ENCODE data around the gene SIRT6.
"Not testable (repeated sequence)": the region's sequence is repeated elsewhere in the genome, so short reads cannot be mapped to it uniquely, and the experiment has no call there.

Gene SIRT6

DNA sequence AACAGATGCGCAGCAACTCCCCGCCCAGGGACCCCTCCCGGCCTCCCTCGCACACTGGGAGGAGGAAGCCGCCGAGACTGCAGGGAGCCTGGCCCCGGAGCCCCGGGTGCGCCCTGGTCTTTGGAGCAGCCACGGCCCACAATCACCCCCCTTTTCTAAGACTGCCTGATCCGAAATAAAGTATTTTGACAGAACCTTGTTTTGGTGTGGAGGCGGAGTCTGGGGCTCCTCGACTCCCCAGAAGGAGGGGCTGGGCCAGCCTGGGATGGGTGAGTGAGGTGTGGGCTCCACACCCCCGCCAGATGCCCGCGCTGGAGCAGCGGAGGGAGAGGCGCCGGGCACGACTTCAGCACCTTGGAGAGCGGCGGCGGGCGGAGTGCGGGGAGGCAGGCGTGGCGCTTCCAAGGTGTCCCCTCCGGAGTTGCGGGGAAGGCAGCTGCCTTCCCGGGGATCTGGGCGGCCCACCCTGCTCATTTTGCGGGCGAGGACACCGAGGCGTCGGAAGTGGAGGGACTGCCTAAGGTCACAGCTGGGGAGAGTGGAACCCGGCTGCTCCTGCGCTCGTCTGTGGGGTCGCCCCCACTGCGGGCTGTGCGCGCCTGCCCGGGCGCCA lies 9.4 kb downstream of the SIRT6 start:
- Histone ChIP-seq H3K4me1 (ENCODE audit: control insufficient read depth, low read depth, low read length) (no peaks in the 10 kb centered on the region), H3K27ac (ENCODE audit: low read length) (no peak overlapping the region), H3K36me3 (ENCODE audit: control insufficient read depth, low read depth, low read length) (no peaks in the 10 kb centered on the region), H3K27me3 (ENCODE audit: control insufficient read depth, insufficient read depth, low read length) (peaks cover 25% of the 10 kb centered on the region), H3K4me3 (ENCODE audit: low read length) (no peak overlapping the region), H3K9ac (ENCODE audit: low read length) (no peak overlapping the region), H3K9me3 (ENCODE audit: control insufficient read depth, low read depth, low read length) (no peaks in the 10 kb centered on the region)

DNA sequence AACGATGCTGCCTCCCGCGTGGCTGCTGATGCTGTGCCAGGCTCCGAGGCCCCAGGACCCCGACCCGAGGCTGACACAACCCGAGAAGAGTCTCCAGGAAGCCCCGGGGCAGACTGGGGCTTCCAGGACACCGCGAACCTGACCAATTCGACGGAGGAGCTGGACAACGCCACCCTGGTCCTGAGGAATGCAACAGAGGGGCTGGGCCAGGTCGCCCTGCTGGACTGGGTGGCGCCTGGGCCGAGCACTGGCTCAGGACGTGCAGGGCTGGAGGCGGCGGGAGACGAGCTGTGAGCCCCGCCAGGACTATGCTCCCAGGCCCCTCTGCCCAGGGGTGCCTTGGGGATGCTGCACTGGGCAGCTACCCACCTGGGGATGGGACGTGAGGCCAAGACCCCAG lies 10.7 kb downstream of the SIRT6 start:
- Histone ChIP-seq H3K36me3 (ENCODE audit: control insufficient read depth, low read depth, low read length) (no peaks in the 10 kb centered on the region), H3K27me3 (ENCODE audit: control insufficient read depth, insufficient read depth, low read length) (peaks cover 25% of the 10 kb centered on the region), H3K9ac (ENCODE audit: low read length) (no peak overlapping the region), H3K4me1 (ENCODE audit: control insufficient read depth, low read depth, low read length) (no peaks in the 10 kb centered on the region), H3K4me3 (ENCODE audit: low read length) (no peak overlapping the region), H3K27ac (ENCODE audit: low read length) (no peak overlapping the region), H3K9me3 (ENCODE audit: control insufficient read depth, low read depth, low read length) (no peaks in the 10 kb centered on the region)

DNA sequence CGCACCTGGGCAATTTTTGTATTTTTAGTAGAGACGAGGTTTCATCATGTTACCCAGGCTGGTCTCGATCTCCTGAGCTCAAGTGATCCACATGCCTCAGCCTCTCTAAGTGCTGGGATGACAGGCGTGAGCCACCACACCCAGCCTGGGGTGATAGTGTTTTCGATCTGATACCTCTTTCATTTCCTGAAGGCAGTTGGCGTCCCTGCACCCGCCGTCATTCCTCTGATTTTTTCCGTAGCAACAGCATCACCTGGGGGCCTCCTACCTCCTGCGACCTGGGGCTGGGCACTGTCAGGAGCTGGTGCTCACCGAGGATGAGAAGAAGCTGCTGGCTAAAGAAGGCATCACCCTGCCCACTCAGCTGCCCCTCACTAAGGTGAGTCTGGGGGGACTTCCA lies 18.1 kb downstream of the SIRT6 start:
- no peak overlapping the region for H3K4me3 ChIP-seq (ENCODE audit: low read length)
- H3K27me3 ChIP-seq (ENCODE audit: control insufficient read depth, insufficient read depth, low read length) = no peaks in the 10 kb centered on the region
- no peaks in the 10 kb centered on the region for H3K36me3 ChIP-seq (ENCODE audit: control insufficient read depth, low read depth, low read length)
- H3K4me1 ChIP-seq (ENCODE audit: control insufficient read depth, low read depth, low read length) = no peaks in the 10 kb centered on the region
- no peak overlapping the region for H3K27ac ChIP-seq (ENCODE audit: low read length)
- H3K9me3 ChIP-seq (ENCODE audit: control insufficient read depth, low read depth, low read length) = no peaks in the 10 kb centered on the region
- no peak overlapping the region for H3K9ac ChIP-seq (ENCODE audit: low read length)

DNA sequence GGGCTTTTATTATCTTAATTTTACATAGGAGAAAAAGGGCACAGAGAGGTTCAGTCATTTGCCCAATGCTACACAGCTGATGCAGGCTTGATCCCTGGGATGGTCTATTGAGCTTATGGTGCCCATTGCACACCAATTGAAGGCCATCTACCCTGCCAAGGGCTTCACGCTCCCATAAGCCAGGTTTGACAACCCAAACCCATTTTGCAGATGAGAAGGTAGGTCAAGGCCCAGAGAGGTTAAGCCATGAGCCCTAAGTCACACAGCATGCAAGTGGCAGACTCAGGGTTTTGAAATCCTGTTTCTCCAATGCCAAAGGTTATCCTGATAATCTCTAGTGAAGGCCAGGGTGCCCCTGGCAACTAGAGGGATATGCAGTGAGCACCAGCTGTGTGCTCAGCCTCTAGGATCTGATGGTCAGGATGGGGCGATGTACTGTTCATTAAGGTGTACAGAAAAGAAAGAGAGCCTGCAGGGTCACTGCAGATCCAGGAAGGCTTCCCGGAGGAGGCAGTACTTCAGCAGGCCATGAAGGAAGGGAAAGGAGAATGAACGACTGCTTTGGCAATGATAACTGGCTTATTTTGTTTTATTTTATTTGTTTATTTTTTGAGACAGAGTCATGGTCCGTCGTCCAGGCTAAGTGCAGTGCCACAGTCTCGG lies 20.8 kb downstream of the SIRT6 start:
- H3K4me1 ChIP-seq (ENCODE audit: control insufficient read depth, low read depth, low read length) = no peaks in the 10 kb centered on the region
- H3K9ac ChIP-seq (ENCODE audit: low read length) = no peak overlapping the region
- H3K9me3 ChIP-seq (ENCODE audit: control insufficient read depth, low read depth, low read length) = no peaks in the 10 kb centered on the region
- no peaks in the 10 kb centered on the region for H3K27me3 ChIP-seq (ENCODE audit: control insufficient read depth, insufficient read depth, low read length)
- no peak overlapping the region for H3K27ac ChIP-seq (ENCODE audit: low read length)
- no peaks in the 10 kb centered on the region for H3K36me3 ChIP-seq (ENCODE audit: control insufficient read depth, low read depth, low read length)
- no peak overlapping the region for H3K4me3 ChIP-seq (ENCODE audit: low read length)

DNA sequence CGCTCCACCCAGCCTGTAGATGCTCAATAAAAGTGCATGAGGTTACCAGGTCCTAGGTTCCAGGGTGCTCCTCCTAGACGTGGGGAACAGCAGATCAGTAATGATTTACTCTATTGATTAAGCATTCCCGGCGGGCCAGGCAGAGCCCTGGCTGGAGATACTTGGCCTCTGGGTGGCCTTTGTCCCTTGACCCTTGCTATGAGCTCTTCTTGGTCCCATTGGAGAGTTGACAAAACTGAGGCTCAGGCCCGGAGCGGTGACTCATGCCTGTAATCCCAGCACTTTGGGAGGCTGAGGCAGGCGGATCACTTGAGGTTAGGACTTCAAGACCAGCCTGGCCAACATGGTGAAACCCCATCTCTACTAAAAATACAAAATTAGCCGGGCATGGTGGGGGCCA lies 24.4 kb downstream of the SIRT6 start:
- H3K9me3 ChIP-seq (ENCODE audit: control insufficient read depth, low read depth, low read length); H3K36me3 ChIP-seq (ENCODE audit: control insufficient read depth, low read depth, low read length); H3K4me1 ChIP-seq (ENCODE audit: control insufficient read depth, low read depth, low read length); H3K27ac ChIP-seq (ENCODE audit: low read length); H3K27me3 ChIP-seq (ENCODE audit: control insufficient read depth, insufficient read depth, low read length); H3K9ac ChIP-seq (ENCODE audit: low read length); H3K4me3 ChIP-seq (ENCODE audit: low read length): not testable (repeated sequence)

DNA sequence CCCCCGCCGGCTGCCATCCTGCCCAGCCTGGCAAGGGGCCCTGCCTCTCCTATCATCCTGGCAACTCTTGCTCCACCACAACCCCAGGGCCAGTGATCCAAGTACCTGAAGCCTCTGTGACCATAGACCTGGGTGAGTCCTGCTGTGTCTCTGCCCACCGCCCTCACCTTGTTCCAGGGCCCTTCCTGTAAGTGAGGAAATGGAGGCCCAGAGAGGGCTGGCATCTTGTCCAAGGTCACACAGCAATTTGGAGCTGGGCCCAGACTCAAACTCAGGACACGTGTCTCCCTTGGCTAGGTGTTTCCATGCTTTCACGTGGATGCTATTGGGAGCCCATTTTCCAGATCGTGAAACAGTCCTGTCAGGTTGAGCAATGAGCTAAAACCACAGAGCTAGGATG lies 25.2 kb downstream of the SIRT6 start:
- no peak overlapping the region for H3K9ac ChIP-seq (ENCODE audit: low read length)
- H3K27ac ChIP-seq (ENCODE audit: low read length) = no peak overlapping the region
- no peaks in the 10 kb centered on the region for H3K4me1 ChIP-seq (ENCODE audit: control insufficient read depth, low read depth, low read length)
- no peak overlapping the region for H3K4me3 ChIP-seq (ENCODE audit: low read length)
- no peaks in the 10 kb centered on the region for H3K36me3 ChIP-seq (ENCODE audit: control insufficient read depth, low read depth, low read length)
- no peaks in the 10 kb centered on the region for H3K9me3 ChIP-seq (ENCODE audit: control insufficient read depth, low read depth, low read length)
- no peaks in the 10 kb centered on the region for H3K27me3 ChIP-seq (ENCODE audit: control insufficient read depth, insufficient read depth, low read length)

DNA sequence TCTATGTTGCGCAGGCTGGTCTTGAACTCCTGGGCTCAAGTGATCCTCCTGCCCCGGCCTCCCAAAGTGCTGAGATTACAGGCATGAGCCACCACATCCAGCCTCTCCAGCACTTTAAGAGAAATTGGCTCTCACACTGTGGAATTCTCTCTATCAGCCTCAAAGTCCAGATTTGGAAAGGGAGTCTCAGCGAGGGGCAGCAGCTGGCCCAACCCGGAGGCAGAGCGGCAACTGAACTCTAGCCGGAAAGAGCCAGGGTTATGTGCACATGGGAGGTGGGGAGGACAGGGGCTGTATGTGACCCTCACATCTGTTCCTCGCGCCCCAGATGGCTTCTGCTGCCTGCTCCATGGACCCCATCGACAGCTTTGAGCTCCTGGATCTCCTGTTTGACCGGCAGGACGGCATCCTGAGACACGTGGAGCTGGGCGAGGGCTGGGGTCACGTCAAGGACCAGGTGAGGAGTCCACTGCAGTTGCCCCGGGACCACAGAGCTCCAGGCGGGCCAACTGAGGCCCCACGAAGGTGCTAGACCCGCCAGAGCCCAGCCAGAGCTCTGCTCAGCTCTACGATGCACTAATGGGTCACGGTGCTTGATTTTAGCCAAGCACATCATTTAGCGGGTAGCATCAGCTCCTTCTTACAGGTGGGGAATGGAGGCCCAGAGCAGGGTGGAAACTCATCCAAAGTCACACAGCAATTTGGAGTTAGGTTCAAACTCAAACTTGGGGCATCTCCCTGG lies 27.6 kb downstream of the SIRT6 start:
- Histone ChIP-seq H3K4me1 (ENCODE audit: control insufficient read depth, low read depth, low read length) (no peaks in the 10 kb centered on the region), H3K27ac (ENCODE audit: low read length) (no peak overlapping the region), H3K9me3 (ENCODE audit: control insufficient read depth, low read depth, low read length) (no peaks in the 10 kb centered on the region), H3K36me3 (ENCODE audit: control insufficient read depth, low read depth, low read length) (no peaks in the 10 kb centered on the region), H3K27me3 (ENCODE audit: control insufficient read depth, insufficient read depth, low read length) (no peaks in the 10 kb centered on the region), H3K9ac (ENCODE audit: low read length) (no peak overlapping the region), H3K4me3 (ENCODE audit: low read length) (no peak overlapping the region)

DNA sequence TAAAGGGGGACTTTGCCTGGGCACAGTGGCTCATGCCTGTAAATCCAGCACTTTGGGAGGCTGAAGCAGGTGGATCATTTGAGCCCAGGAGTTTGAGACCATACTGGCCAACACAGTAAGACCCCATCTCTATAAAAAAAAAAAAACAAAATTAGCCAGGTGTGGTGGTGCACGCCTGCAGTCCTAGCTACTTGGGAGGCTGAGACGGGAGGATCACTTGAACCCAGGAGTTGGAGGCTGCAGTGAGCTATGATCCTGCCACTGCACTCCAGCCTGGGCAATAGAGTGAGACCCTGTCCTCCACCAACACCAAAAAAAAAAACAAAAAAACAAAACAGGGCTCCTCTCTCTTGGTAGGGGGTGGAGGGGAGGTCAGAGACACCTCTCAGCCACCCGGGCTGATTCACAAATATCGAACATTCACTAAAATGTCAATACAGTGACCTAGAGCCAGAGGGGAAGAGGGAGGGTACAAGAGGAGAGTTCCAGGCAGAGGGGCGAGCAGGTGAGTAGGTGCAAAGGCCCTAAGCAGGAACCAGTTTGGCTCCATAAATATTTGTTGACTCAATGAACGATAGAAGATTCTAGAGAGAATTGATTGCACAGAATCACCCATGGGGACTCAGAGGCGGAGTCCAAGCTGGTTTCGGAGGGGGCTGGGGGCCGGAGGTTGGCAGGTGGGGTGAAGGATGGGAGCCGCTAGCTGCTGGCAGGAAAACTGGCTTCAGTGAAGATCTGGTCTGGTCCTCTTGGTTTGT lies 29.9 kb downstream of the SIRT6 start:
- Histone ChIP-seq H3K27me3 (ENCODE audit: control insufficient read depth, insufficient read depth, low read length) (no peaks in the 10 kb centered on the region), H3K9ac (ENCODE audit: low read length) (no peak overlapping the region), H3K4me3 (ENCODE audit: low read length) (no peak overlapping the region), H3K27ac (ENCODE audit: low read length) (no peak overlapping the region), H3K36me3 (ENCODE audit: control insufficient read depth, low read depth, low read length) (no peaks in the 10 kb centered on the region), H3K4me1 (ENCODE audit: control insufficient read depth, low read depth, low read length) (no peaks in the 10 kb centered on the region), H3K9me3 (ENCODE audit: control insufficient read depth, low read depth, low read length) (no peaks in the 10 kb centered on the region)

DNA sequence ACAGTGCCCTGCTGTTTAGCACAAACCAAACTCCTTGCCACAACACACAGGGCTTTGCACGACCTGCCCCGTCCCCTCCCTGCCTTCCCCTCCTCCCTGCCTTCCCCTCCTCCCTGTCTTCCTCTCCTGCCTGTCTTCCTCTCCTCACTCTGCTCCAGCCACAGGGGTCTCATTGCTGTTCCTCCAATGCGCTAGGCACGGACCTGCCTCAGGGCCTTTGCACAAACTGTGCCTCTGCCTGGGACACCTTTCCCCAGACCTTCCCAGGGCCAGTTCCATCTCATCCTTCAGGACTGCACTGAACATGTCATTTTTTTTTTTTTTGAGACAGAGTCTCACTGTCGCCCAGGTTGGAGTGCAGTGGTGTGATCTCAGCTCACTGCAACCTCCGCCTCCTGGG lies 30.7 kb downstream of the SIRT6 start:
- H3K4me1 ChIP-seq (ENCODE audit: control insufficient read depth, low read depth, low read length) = no peaks in the 10 kb centered on the region
- no peak overlapping the region for H3K4me3 ChIP-seq (ENCODE audit: low read length)
- no peaks in the 10 kb centered on the region for H3K9me3 ChIP-seq (ENCODE audit: control insufficient read depth, low read depth, low read length)
- H3K9ac ChIP-seq (ENCODE audit: low read length) = no peak overlapping the region
- H3K27me3 ChIP-seq (ENCODE audit: control insufficient read depth, insufficient read depth, low read length) = no peaks in the 10 kb centered on the region
- no peaks in the 10 kb centered on the region for H3K36me3 ChIP-seq (ENCODE audit: control insufficient read depth, low read depth, low read length)
- H3K27ac ChIP-seq (ENCODE audit: low read length) = no peak overlapping the region

DNA sequence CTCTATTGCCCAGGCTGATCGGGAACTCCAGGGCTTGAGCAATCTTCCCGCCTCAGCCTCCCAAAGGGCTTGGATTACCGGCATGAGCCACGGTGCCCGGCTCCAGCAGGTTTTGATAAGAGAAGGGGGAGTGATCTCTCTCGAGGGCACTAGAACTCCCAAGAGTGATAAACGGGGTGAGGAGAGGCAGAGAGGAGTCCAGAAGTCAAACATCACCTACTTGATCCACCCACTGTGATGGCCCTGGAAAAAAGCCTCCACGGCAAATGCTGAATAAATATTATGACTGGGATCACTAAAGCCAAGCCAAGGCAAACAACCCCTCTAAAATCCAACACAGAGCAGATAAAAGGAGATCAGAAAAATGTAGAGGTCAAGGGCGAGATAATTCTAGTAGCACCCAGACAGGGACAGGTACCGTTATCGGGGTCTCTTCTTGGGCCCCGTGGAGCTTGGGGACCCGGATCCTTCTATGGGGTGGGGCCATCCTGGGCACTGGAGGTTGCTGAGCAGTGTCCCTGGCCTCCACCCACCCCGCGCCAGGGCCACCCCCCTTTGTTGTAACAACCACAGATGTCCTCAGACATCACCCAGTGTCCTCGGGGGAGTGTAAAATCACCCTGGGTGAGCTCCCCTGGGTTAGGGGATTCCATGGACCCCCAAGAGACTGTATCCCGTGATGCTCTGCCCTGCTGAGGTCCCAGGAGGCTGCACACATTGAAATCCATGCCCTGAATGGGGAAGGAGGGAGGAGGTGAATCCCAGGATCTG lies 32.7 kb downstream of the SIRT6 start:
- no peak overlapping the region for H3K27ac ChIP-seq (ENCODE audit: low read length)
- no peak overlapping the region for H3K9ac ChIP-seq (ENCODE audit: low read length)
- H3K4me3 ChIP-seq (ENCODE audit: low read length) = no peak overlapping the region
- H3K9me3 ChIP-seq (ENCODE audit: control insufficient read depth, low read depth, low read length) = no peaks in the 10 kb centered on the region
- H3K4me1 ChIP-seq (ENCODE audit: control insufficient read depth, low read depth, low read length) = no peaks in the 10 kb centered on the region
- no peaks in the 10 kb centered on the region for H3K36me3 ChIP-seq (ENCODE audit: control insufficient read depth, low read depth, low read length)
- H3K27me3 ChIP-seq (ENCODE audit: control insufficient read depth, insufficient read depth, low read length) = no peaks in the 10 kb centered on the region

DNA sequence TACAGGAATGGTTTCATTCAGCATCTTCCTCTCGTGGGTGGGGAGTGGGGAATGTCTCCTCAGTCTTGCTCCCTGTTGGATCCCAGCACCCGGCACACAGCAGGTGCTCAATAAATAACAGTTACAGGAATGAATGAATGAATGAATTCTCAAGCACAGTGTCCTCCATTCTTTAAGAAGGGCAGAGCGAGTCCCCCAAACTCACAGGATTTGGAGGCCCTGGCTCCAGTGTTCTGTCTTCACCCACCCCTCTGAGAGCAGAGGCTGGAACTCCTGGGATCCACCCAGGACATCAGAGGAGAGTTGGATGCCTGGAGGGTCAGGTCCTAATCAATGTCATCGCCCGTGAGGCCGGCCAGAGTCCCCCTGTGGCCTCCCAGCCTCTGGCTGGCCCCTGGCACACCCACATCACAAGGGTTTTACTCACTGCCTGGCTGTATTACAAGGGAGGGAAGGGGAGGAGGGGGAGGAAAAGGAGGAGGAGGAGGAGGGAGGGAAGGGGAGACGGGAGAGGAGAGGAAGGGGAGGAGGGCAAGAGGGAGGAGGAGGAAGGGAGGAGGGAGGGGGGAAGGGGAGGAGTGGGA lies 37.6 kb downstream of the SIRT6 start:
- Histone ChIP-seq H3K27me3 (ENCODE audit: control insufficient read depth, insufficient read depth, low read length) (no peaks in the 10 kb centered on the region), H3K4me3 (ENCODE audit: low read length) (no peak overlapping the region), H3K27ac (ENCODE audit: low read length) (no peak overlapping the region), H3K9me3 (ENCODE audit: control insufficient read depth, low read depth, low read length) (no peaks in the 10 kb centered on the region), H3K36me3 (ENCODE audit: control insufficient read depth, low read depth, low read length) (no peaks in the 10 kb centered on the region), H3K4me1 (ENCODE audit: control insufficient read depth, low read depth, low read length) (no peaks in the 10 kb centered on the region), H3K9ac (ENCODE audit: low read length) (no peak overlapping the region)
